Activated CD8-positive, alpha-beta T cell treated with anti-CD3 and anti-CD28 coated beads for 36 hours (primary cell): ENCODE data around the gene TRIP13. TPM values are rescaled to one million over a fixed set of nuclear protein-coding genes. Genes with fewer than 3 reads are reported as not detected.
"Not testable (repeated sequence)": the region's sequence is repeated elsewhere in the genome, so short reads cannot be mapped to it uniquely, and the experiment has no call there.

Experiments used
- ATAC-seq: fragments of 200-7000 bp; cut with Tn5 transposase; one replicate; pipeline ENCODE4 v1.10.0; 2021; ENCODE audit warnings: mild to moderate bottlenecking, moderate library complexity
- CTCF ChIA-PET: fragments of 350-600 bp; sonication (Branson Sonifier 250); formaldehyde crosslinking; loops from one replicate; lab custom pipeline; 2021; ENCODE audit warnings: antibody characterized with exemption; lab: Charles Lee
- POLR2A ChIA-PET: fragments of 350-600 bp; sonication (Branson Sonifier 250); formaldehyde crosslinking; loops from one replicate; lab custom pipeline; 2021; ENCODE audit warnings: antibody characterized with exemption; lab: Charles Lee
- DNase-seq: peaks from one replicate; pipeline ENCODE4 v3.0.0-alpha.2; 2020
- H3K27ac Mint-ChIP-seq: one replicate; pipeline ENCODE4 v1.8.0; 2021; ENCODE audit warnings: mild to moderate bottlenecking, mixed read lengths
- H3K27me3 Mint-ChIP-seq: one replicate; pipeline ENCODE4 v1.8.0; 2021; ENCODE audit warnings: mixed read lengths
- H3K36me3 Mint-ChIP-seq: one replicate; pipeline ENCODE4 v1.8.0; 2021; ENCODE audit warnings: low read depth, mixed read lengths
- H3K4me1 Mint-ChIP-seq: one replicate; pipeline ENCODE4 v1.8.0; 2021; ENCODE audit warnings: low read depth, mixed read lengths
- H3K4me3 Mint-ChIP-seq: one replicate; pipeline ENCODE4 v1.8.0; 2021; ENCODE audit warnings: mild to moderate bottlenecking, moderate library complexity, mixed read lengths
- H3K9me3 Mint-ChIP-seq: one replicate; pipeline ENCODE4 v1.8.0; 2021; ENCODE audit warnings: mixed read lengths
- CTCF ChIP-seq: fragments of 200-600 bp; IDR thresholded peaks from one replicate; pipeline ENCODE4 v1.8.0; 2022; ENCODE audit warnings: antibody characterized with exemption, mild to moderate bottlenecking
- intact Hi-C: fragments of 100-400 bp; cut with micrococcal nuclease; formaldehyde crosslinking; loops from one replicate; pipeline ENCODE4 v1.10.0; 2022
- total RNA-seq, 2 experiments: library from RNA; stranded (reverse); gene quantifications; one replicate each; pipeline ENCODE4 v1.2.3, GENCODE V29; 2021

TRIP13 gene
- total RNA-seq, 2 experiments from 2014 or later: 31.0 to 36.9 TPM

- peak overlapping the region; percentile 27 for H3K27ac Mint-ChIP-seq
- CTCF ChIA-PET: interaction anchor here (1.4 to 3.9 kb wide), 5 partner anchors 9 to 241 kb away, joined by 4 to 33 read pairs (median 8); no protein-coding TSS in a partner anchor
- no peak for DNase-seq
Observed at GRCh38 chr5:933251-933861, 40.7 kb downstream of the TRIP13 start.

GRCh38 chr5:933951-934350 is 41.3 kb downstream of the TRIP13 start:
- intact Hi-C loops: loop anchor here (5.0 kb wide), 1 partner anchor 33 kb away; no protein-coding TSS in a partner anchor
- H3K4me3 Mint-ChIP-seq, DNase-seq, ATAC-seq, H3K36me3 Mint-ChIP-seq, POLR2A ChIA-PET, H3K27ac Mint-ChIP-seq, H3K9me3 Mint-ChIP-seq, H3K27me3 Mint-ChIP-seq: not testable (repeated sequence)
- CTCF ChIA-PET: interaction anchor here (1.2 to 3.9 kb wide), 6 partner anchors 9 to 234 kb away, joined by 3 to 33 read pairs (median 4); no protein-coding TSS in a partner anchor
- peaks cover 18% of the 10 kb centered on the region for H3K4me1 Mint-ChIP-seq

More at GRCh38 chr5:933251-933861, 40.7 kb downstream of the TRIP13 start:
- no peak for TF ChIP-seq CTCF
- peaks cover 7% of the 10 kb centered on the region for H3K27me3 Mint-ChIP-seq
- intact Hi-C loops: loop anchor here (5.0 kb wide), 1 partner anchor 34 kb away; no protein-coding TSS in a partner anchor
- no peaks in the 10 kb centered on the region for H3K36me3 Mint-ChIP-seq
- H3K4me3 Mint-ChIP-seq: no peak overlapping the region
- H3K9me3 Mint-ChIP-seq: no peaks in the 10 kb centered on the region
- ATAC-seq: peak; percentile 42
- peaks cover 18% of the 10 kb centered on the region for H3K4me1 Mint-ChIP-seq
- POLR2A ChIA-PET: no interaction called here

GRCh38 chr5:934381-934967 is 41.8 kb downstream of the TRIP13 start:
- H3K4me1 Mint-ChIP-seq: peaks cover 18% of the 10 kb centered on the region
- H3K9me3 Mint-ChIP-seq, H3K4me3 Mint-ChIP-seq, H3K36me3 Mint-ChIP-seq, DNase-seq, H3K27me3 Mint-ChIP-seq, POLR2A ChIA-PET, ATAC-seq, H3K27ac Mint-ChIP-seq: not testable (repeated sequence)
- CTCF ChIA-PET: interaction anchor here (0.7 to 3.9 kb wide), 6 partner anchors 10 to 233 kb away, joined by 3 to 33 read pairs (median 4); no protein-coding TSS in a partner anchor
- intact Hi-C loops: loop anchor here (5.0 kb wide), 1 partner anchor 33 kb away; no protein-coding TSS in a partner anchor

GRCh38 chr5:935510-936084 is 42.9 kb downstream of the TRIP13 start:
- DNase-seq (peak; percentile 34), ATAC-seq (peak; percentile 59)
- peaks cover 3% of the 10 kb centered on the region for H3K27me3 Mint-ChIP-seq
- H3K4me3 Mint-ChIP-seq: no peak overlapping the region
- no peak overlapping the region for H3K27ac Mint-ChIP-seq
- CTCF ChIA-PET: interaction anchor here (1.5 kb wide), 1 partner anchor 232 kb away, joined by 4 read pairs; no protein-coding TSS in a partner anchor
- peaks cover 18% of the 10 kb centered on the region for H3K4me1 Mint-ChIP-seq
- no peaks in the 10 kb centered on the region for H3K9me3 Mint-ChIP-seq
- intact Hi-C loops: no loop called here
- no peaks in the 10 kb centered on the region for H3K36me3 Mint-ChIP-seq
- POLR2A ChIA-PET: no interaction called here
- no peak for TF ChIP-seq CTCF

GRCh38 chr5:936149-937144 is 43.8 kb downstream of the TRIP13 start:
- ChIA-PET POLR2A (no interaction called here), CTCF (interaction anchor here (2.2 kb wide), 1 partner anchor 13 kb away, joined by 8 read pairs; no protein-coding TSS in a partner anchor)
- intact Hi-C loops: no loop called here
- Mint-ChIP-seq H3K4me1 (peaks cover 18% of the 10 kb centered on the region), H3K27me3 (peaks cover 4% of the 10 kb centered on the region), H3K36me3 (no peaks in the 10 kb centered on the region), H3K4me3 (no peak overlapping the region), H3K9me3 (no peaks in the 10 kb centered on the region), H3K27ac (no peak overlapping the region)
- no peak for ATAC-seq
- no peak for DNase-seq
- TF ChIP-seq CTCF: no peak
